Activated CD4-positive, alpha-beta T cell treated with anti-CD3 and anti-CD28 coated beads for 48 hours (primary cell): ENCODE measurements around the gene GAL.
"Not testable (repeated sequence)": the region's sequence is repeated elsewhere in the genome, so short reads cannot be mapped to it uniquely, and the experiment has no call there.

ENCODE experiments used
- DNase-seq: peaks from one replicate; pipeline ENCODE4 v3.0.0-alpha.2; 2020

GAL gene, protein sequence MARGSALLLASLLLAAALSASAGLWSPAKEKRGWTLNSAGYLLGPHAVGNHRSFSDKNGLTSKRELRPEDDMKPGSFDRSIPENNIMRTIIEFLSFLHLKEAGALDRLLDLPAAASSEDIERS

DNA sequence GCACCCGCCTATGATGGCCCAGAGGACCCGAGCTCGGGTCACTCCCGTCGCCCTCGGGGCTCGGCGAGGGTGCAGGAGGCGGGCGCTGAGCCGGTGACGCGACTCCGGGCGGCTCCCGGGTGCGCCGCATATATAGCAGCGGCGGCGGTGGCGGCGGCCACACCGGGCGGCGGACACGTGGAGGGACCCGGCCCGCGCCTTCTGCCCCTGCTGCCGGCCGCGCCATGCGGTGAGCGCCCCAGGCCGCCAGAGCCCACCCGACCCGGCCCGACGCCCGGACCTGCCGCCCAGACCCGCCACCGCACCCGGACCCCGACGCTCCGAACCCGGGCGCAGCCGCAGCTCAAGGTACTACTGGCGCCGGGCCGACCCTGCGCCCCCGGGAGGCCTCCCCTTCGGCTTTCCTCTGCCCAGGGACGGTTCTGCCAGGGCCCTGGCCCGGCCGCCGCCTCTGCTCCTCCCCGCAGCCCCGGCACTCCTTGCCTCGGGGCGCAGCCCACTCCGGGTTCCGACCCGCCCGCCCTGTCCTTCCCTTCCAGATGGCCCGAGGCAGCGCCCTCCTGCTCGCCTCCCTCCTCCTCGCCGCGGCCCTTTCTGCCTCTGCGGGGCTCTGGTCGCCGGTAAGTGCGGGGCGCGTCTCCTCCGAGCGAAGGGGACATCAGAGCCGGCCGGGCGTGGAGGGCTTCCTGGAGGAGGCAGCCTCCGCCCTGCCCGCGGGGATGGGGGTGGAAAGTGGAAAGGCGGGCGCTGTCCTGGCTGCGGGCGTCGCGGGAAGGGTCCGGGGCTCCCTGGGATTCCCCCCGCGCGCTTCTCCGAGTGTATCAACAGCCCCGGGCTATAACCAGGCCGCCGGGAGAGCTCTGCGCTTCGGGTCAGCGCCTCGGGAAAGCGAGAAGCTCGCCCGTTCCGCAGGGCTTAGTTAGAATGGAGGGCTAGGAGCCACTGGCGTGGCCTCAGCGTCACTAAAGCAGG, at the start of gene GAL:
GAL (plus strand) TSS at position 160 of the 972 bp plus-strand sequence; CDS start at position 540, 380 bp downstream.
- peak; percentile 34 for DNase-seq

DNA sequence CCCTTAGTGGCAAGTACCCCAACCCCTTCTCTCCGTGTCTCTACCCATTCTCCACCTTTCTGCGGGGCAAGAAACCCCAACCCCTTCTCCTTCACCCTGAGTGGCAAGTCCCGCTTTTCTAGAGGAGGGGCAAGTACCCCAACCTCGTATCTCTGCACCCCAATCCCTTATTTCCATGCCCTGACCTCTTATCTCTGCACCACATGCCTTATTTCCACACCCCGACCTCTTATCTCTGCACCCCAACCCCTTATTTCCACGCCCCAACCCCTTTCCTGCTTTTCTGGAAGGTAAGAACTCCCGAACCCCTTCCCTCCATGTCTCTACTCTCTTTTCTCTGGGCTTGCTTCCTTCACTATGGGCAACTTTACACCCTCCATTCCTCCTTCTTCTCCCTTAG, 49.7 kb upstream of the GAL start:
- DNase-seq = not testable (repeated sequence)

DNA sequence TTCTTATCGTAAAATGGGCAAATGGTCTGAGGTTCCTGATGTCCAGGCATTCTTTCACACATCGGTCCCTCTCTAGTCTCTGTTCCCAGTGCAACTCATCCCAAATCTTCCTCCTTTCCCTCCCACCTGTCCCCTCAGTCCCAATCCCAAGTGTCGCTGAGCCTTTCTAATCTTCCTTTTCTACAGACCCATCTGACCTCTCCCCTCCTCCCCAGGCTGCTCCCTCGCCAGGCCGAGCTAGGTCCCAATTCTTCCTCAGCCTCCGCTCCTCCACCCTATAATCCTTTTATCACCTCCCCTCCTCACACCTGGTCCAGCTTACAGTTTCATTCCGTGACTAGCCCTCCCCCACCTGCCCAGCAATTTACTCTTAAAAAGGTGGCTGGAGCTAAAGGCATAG, 49.2 kb upstream of the GAL start:
- DNase-seq = not testable (repeated sequence)

DNA sequence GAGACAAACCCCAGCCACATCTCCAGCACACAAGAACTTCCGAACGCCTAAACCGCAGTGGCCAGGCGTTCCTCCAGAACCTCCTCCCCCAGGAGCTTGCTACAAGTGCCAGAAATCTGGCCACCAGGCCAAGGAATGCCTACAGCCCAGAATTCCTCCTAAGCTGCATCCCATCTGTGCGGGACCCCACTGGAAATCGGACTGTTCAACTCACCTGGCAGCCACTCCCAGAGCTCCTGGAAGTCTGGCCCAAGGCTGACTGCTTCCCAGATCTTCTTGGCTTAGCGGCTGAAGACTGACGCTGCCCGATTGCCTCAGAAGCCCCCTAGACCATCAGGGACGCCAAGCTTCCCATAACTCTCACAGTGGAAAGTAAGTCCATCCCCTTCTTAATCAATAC, 48.5 kb upstream of the GAL start:
- DNase-seq = not testable (repeated sequence)

DNA sequence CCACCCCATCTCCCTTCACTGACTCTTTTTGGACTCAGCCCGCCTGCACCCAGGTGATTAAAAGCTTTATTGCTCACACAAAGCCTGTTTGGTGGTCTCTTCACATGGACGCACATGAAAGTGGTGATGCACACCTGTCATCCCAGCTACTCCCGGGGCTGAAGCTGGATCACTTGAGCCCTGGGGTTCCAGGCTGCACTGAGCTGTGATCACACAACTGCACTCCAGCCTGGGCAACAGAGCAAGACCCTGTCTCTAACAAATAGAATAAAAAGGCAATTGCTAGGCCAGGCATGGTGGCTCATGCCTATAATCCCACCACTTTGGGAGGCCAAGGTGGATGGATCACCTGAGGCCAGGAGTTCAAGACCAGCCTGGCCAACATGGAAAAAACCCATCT, 45.0 kb upstream of the GAL start:
- not testable (repeated sequence) for DNase-seq

DNA sequence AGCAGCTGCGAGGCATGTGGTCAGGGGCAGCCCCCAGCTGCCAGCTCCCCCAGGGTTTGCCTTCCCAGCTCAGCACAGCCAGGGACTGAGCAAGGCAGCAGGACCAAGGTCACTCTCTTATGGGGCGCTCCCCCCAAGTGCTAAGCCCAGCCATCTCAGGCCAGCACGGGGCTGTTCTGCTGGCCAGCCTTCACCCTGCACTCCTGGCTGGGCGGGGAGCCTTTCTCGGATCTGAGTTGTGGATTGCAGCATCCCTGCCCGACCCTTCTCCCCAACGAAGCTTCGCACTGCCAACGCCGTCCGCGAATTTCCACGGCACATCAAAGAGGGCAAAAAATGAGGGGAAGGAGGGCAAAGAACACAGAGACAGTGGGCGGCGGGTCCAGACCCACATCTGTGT, 42.5 kb upstream of the GAL start:
- DNase-seq = no peak

DNA sequence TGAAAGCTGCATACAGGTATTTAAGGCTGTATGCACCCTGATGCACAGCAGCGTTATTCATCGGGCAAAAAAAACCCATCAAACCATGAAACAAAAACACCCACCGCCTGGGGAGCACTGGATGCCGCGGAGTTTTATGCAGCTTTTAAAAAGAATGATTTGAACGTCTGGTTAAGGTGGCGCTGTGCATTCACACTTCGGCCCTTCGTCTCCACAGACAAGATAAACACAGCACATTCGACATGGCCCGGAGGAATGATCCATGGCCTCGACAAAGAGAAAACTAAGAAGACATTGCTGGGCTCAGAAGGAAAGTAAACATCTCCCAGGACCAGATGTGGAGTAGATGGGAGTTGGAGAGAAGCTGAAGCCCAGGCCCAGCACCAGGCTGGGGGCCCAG, 40.8 kb upstream of the GAL start:
- DNase-seq = no peak

DNA sequence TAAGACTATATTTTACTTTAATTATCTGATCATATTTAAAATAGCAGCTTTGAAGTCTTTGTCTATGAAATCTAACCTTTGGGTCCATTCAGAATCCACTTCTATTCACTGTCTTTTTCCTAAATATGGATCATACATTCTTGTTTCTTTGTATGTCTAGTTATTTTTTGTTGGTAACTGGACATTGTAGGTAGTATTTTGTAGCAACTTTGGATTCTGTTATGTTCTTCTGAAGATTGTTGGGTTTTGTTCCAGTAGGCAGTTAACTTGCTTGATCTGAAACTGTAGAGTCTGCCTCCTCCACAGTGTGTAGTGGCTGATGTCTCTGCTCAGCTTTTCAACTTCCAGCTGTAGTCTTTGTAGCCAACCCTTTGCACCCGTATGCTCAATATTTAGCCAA, 37.5 kb upstream of the GAL start:
- no peak for DNase-seq

DNA sequence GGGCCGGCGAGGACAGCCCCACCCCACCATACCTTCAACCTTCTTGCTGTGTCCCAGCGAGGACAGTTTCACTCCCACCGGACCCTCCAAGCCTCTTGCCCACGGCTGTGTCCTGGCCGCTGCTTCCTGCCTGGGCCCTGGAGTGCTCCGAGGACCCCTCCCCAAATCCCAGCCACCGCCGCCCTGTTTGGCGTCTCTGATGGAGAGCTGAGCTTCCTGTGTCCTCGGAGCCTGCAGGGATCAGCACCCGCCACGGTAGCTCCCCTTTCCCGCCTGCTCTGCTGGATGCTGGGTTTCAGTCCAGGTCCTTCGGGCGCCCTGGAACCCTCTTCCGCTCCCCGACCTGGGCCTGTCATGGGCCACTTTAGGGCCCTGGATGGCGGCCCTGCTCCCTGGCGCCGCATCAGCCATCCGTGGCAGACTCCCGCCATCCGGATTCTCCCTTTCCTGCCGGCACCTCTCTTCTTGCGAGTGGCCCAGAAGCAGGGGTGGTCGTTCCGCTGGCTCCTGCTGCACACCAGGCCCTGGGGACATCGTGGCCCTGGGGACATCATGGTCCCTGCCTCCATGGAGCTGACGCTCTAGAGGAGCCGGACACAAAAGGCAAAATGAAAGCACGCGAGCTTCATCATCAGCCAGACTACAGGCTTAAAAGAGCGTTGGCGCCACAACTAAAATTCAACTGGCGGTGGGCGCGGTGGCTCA, 34.3 kb upstream of the GAL start:
- no peak for DNase-seq

DNA sequence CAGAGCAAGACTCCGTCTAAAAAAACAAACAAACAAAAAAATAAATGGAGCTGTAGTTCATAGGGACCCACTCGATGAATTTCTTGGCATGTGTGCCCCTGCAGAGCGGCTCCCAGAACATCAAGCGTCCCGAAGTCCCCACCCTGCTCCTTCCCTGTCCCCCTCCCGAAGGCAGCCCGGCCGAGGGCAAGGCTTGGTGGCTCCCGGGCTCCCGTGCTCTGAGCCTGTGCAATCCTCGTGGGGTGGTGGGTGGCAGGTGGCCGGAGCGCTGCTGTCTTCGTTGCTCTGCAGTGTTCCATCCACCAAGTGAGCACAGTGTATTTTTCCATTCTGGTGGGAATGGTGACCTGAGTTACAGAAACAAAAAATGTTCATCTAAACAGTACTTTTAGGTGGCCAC, 33.5 kb upstream of the GAL start:
- DNase-seq = no peak

DNA sequence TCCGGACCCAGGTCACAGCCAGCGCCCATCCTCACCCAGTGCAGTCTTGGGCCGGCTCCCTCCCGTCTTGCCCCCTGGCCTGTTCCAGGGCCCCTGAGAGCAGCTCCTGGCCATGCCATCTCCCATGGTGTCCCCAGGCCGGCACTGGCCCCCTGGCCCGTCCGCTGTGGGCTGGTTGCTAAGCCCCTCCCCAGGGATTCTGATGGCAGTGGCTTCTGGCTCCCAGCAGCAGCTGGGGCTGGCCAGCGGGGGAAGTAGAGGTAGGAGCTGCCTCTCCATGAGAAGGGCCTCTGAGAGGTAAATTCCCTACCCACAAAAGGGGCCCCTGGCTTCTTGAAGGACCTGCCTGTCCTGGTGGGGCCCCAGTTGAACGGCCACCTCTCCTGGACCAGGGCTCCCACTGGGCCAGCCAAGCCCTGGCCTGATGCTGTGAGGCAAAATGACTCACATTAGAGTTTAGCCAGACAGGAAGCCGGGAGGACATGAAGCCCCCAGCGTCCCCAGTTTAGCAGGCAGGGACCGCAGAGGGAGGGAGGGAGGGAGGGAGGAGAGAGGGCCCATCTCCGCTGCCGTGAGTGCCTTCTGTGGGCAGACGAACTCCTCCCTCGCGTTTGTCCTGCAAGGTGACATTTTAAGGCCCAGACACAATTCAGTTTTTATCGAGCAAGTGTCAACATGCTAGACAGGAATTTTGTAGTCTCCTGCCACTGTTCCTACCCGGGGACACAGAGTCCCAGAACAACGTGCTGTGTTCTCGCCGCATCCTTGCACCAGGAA, 32.9 kb upstream of the GAL start:
- no peak for DNase-seq

DNA sequence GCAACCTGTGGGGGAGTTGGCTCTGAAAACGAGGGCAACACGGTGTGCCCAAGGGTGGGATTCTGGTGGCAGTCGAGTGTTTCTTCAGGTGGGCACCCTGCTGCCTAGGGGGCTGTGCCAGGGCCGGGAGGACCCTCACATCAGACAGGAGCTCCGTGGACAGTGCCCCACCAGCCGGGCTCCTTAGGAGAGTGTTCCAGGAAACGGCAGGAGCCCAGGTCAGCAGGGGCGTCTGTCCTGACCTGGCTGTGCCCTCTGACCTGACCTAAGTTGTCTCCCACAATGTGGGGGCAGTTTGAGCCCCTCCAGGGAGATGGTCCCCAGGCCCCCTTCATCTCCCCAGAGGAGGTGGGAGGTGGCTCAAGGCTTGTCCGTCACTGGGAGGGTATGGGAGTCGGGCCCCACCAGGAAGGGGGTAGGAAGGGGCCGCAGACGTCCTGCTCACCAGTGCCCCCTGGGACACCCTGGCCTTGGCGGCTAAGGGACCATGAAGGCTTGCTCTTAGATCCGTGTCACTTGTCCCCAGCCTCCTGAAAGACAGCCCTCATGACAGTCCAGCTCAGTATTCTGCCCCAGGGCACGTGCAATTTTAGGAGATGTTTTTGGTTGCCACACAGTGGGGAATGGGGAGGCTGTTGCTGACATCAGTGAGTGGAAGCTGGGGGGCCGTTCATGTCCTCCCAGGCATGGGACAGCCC, 32.2 kb upstream of the GAL start:
- DNase-seq = no peak

DNA sequence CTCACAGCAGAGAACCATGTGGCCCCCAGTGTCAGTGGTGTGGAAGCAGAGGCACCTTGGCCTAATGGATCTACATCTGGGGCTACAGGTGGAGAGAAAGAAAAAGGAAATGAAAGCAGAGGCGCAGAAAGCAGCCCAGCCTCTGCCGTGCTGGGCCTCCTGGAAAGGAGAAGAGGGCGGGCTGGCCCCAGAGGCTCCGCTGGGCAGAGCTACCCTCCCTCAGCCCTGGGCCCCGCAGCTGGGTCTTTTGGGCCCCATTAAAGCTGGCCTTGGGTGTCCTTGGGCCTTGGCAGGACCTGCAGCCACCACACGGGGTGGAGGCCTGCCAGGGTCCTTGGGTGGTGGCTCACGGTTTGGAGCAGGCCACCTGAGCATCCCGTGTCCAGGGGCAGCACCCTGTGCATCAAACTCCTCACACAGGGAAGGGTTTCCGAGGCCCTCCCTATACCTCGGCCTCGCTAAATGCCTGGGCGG, 31.6 kb upstream of the GAL start:
- no peak for DNase-seq

DNA sequence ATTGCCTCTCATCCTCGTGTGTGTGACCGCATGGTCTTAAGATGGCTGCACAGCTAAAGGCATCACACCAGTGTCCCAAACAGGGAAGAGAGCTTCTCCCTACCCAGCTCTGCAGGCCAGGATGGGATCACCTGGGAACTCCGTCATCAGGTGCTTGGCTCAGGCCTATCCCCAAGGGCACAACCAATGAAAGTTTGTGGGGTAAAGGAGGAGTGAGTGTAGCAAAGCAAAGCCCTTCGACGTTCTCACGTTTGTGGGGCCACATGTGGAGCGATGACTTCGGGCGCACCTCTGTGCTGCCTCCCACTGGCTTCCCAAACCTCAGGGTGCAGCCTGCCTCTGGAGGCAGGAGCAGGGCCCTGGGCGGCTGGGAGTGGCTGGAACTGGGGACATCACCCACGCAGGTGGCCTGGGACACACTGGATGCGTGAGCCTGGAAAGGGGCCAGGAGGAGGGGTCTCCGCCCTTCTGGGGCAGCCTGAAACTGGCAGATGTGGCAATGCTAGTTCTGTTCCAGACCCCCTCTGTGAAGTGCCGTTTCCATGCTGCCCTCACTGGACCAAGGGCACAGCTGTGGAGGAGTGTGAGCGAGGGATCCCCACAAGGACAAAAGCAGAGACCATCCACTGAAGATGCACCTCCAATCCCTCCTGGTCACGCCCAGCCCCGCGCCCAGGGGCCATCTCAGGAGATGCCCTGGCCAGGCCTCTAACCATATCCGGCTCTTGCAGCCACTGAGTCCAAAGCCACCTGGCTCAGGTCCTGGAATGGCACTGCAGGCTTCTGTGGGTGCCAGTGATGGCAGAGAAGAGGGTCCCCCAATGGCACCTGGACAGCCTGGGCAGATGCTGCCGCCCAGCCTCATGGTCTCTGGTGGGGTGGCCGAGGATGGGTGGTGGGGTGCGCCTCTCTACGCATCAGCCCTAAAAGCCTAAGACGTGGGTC, 30.6 kb upstream of the GAL start:
- no peak for DNase-seq

DNA sequence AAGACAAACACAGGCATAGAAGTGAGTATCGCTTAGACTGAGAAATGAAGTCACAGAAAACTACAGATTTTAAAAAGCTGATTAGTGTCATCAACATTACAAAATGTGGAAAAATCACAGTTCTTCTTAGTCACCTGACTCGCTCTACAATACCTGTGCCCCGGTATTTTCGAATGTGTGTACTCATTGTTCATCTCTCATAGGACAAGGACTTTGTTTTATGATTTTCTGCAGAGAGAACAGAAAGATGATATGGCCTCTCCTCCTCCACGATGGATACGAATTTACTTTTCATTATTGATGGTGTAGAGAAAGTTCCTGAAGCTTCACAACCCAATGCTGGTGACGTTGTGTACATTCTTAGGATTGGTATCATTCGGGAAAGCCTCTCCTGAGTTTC, 29.4 kb upstream of the GAL start:
- DNase-seq = no peak

DNA sequence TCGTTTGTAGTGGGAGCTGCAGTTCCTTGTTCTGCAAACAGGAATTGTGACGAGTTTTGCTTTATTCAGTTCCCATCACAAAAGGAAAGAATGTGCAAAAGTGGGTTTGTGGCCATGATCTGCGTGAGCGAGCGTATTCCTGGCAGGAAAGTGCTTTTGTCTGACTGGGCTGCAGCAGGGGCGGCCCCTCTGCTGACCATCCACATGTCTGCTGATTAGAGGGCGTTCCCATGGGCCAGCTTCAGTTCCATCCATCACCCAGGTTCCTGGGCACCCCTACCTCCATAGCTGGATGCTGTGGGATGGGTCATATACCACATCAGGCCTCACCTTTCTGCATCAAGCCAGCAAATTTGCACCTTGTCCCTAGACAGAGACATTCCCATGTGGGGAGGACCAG, 28.9 kb upstream of the GAL start:
- no peak for DNase-seq

DNA sequence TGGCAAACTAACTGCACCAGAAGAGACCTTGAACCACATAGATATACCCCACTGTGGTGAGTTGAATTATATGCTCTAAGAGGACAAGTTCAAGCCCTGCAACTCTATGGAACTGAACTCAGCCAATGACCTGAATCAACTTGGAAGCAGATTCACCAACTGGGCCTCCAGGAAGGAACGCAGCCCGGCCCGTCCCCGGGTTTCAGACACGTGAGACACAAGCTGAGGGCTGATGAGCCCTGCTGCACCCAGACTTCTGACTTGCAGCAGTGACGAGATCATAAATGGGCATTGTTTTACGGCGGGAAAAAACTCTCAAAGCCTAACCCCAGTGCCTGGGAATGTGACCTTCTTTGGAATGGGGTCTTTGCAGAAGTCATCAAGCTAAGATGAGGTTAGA, 28.5 kb upstream of the GAL start:
- DNase-seq = no peak

DNA sequence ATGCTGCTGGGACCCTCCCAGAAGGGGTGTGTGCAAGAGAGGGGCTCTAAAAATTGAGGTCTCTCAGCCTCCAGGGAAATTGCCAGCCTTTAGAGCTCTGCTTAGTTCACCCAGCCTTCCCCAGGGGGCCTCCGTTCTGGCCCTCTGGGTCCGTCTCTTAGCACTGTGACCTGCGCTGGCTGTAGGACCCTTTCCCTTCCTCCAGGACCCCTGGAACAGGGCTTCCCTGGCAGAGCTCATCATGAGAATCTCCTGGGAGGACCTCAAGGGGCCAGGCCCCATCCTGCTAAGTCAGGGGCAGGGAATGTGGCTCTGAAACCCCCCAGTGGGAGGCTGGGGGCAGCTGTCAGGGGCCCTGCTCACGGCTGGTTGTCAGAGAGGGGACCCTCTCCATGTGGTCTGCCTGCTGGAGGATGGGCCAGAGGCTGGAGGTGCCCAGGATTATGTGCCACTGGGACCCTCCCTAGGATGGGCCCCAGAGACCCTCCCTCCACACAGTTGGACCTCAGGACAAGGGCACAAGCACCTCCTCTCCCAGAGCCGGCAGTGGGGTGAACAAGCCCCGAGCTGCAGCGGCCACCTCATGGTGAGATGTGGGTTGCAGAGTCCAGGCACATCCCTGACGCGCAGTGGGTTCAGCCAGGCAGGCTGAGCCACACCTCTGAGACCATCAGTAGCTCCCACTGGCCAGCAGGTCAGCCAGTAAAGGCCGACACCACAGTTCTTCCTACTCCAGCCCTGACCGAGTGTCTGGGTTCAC, 27.1 kb upstream of the GAL start:
- DNase-seq = no peak

DNA sequence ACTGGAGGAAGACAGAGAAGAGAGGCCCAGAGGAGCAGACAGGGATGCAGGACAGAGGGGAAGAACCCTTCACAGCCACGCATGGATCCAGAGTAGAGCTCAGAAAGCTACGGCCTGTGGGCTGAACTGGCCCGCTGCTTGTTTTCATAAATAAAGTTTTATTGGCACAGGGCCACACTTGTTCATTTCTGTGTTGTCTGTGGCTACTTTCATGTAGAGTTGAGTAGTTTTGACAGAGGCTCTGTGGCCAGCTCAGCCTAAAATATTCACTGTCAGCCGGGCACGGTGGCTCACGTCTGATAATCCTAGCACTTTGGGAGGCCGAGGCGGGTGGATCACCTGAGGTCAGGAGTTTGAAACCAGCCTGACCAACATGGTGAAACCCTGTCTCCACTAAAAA, 26.2 kb upstream of the GAL start:
- no peak for DNase-seq

DNA sequence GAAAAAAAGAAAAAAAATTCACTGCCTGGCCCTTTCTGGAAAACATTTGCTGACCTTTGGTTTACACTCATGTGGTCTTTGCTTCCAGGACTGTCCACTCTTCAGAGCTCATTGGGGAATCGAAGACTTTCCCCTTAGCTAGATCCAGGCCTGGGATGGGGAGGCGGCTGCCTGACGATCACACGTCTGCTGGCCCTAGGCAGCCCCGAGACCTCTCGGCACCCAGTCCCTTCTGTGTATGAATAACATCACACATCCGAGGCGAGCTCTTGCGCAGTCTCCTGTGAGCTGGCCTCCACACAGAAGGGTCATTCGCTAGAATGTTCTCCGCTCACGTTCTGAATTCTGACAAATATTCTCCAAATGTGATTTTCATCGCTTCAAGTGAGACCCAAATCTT, 25.7 kb upstream of the GAL start:
- no peak for DNase-seq
